Thoracic aorta (tissue), 2 donors: ENCODE measurements around the gene PRDM13. TPM values are rescaled to one million over a fixed set of nuclear protein-coding genes. Genes with fewer than 3 reads are reported as not detected.

ENCODE experiments used
- ATAC-seq: fragments of 150-250 bp; one replicate; pipeline ENCODE4 v1.8.0; 2017; ENCODE audit warnings: low read depth; ENCODE audit not compliant: insufficient number of reproducible peaks, low FRiP score
- DNase-seq: peaks from one replicate; pipeline ENCODE4 v3.0.0-alpha.2; 2020; ENCODE audit warnings: low spot score
- H3K27ac ChIP-seq, 2 donors: fragments of 200-600 bp; sonication (generic); 1 replicate in 1 of 2; 2 replicates in 1 of 2; pipeline ENCODE4 v1.5.1; 2016; ENCODE audit warnings: mild to moderate bottlenecking in 2 of 2, moderate library complexity in 2 of 2
- H3K27me3 ChIP-seq: fragments of 200-600 bp; sonication (generic); replicated peaks from 2 replicates; pipeline ENCODE4 v1.6.0; 2016; ENCODE audit warnings: mild to moderate bottlenecking; ENCODE audit not compliant: insufficient read depth
- H3K36me3 ChIP-seq: fragments of 200-600 bp; sonication (generic); one replicate; pipeline ENCODE4 v1.5.1; 2016
- H3K4me1 ChIP-seq, 2 donors: fragments of 200-600 bp; sonication (generic); 1 replicate in 1 of 2; 2 replicates in 1 of 2; pipeline versions ENCODE4 v1.5.1 to v1.6.0; 2016; ENCODE audit warnings: low read depth in 2 of 2, mild to moderate bottlenecking in 1 of 2; ENCODE audit not compliant: control insufficient read depth in 1 of 2
- H3K4me3 ChIP-seq: fragments of 200-600 bp; sonication (generic); 2 replicates; pipeline ENCODE4 v1.5.1; 2016; ENCODE audit warnings: mild to moderate bottlenecking
- H3K9me3 ChIP-seq: fragments of 200-600 bp; sonication (generic); 2 replicates; pipeline ENCODE4 v1.5.1; 2016
- total RNA-seq, 2 donors: library from RNA; depleted of rRNA; stranded (reverse); fragments of >200 nt; gene quantifications; one replicate each; pipeline versions ENCODE4 v1.1.0 to v1.2.3, GENCODE V29; 2016
- TF ChIP-seq, protein P1 (sequence below): fragments of 200-600 bp; sonication (generic); IDR thresholded peaks from one replicate; pipeline ENCODE4 v1.5.1; 2019; ENCODE audit warnings: antibody characterized with exemption

The PRDM13 gene
- total RNA-seq, 2 donors from 2014 or later: not detected

DNA sequence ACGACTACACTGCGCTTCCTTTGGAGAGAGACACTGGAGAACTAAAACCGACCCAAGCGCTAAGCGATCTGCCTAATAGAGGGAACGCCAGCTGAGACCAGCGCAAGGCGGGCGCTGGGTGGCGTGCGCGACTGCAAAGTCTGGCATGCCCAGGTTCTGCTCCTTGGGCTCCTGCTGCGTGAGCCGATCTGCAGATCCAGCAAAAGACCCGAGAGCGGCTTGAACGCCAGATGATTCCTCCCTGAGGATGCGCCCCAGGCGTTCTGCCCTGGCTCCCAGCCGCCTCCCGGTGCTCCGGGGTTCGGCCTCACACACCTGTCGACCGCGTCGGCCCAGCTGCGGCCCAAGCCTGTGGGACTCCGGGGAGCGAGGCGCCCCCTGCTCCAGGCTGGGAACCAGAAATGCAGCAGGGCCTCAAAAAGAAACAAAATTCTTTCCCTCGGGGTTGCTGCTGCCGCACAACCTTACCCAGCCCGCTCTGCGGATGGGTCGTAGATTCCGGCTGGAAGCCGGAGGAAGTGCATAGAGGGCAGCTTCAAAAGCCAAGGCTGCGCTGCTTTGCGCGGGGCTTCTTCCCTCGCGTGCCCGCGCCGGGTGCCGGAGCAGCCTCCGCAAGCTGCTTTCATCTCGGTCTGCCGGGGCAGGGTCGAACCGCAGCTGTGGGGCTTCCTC is 17.9 kb upstream of the PRDM13 start:
- DNase-seq (no peak), ATAC-seq (peak; percentile 74)
- Histone ChIP-seq H3K27ac (no peak overlapping the region), H3K9me3 (no peaks in the 10 kb centered on the region), H3K27me3 (peaks cover 21% of the 10 kb centered on the region), H3K36me3 (no peaks in the 10 kb centered on the region), H3K4me3 (peak overlapping the region; percentile 78), H3K4me1 (peaks cover 15 to 26% of the 10 kb centered on the region in 2 donors)
- TF ChIP-seq, protein P1, sequence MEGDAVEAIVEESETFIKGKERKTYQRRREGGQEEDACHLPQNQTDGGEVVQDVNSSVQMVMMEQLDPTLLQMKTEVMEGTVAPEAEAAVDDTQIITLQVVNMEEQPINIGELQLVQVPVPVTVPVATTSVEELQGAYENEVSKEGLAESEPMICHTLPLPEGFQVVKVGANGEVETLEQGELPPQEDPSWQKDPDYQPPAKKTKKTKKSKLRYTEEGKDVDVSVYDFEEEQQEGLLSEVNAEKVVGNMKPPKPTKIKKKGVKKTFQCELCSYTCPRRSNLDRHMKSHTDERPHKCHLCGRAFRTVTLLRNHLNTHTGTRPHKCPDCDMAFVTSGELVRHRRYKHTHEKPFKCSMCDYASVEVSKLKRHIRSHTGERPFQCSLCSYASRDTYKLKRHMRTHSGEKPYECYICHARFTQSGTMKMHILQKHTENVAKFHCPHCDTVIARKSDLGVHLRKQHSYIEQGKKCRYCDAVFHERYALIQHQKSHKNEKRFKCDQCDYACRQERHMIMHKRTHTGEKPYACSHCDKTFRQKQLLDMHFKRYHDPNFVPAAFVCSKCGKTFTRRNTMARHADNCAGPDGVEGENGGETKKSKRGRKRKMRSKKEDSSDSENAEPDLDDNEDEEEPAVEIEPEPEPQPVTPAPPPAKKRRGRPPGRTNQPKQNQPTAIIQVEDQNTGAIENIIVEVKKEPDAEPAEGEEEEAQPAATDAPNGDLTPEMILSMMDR: peak; percentile 41

DNA sequence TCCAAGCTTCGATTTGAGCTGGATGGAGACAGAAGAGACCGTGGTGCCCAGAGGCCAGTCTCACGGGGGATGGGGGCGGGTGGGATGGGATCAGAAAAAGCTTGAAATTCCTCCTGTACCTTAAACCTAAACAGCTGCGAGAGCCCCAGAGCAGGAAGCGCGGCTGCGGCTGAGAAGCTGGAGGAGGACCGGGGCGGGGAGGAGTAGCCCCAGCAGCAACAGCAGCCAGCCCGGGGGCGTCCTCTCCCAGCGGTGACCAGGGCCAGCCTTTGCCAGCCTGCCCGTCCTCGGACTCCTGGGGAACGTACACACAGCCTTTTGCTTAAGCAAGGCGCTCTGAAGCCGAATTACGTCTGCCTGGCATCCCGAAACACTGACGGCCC is 17.4 kb upstream of the PRDM13 start:
- Histone ChIP-seq H3K36me3 (no peaks in the 10 kb centered on the region), H3K4me3 (peak overlapping the region; percentile 78), H3K4me1 (peaks cover 15 to 26% of the 10 kb centered on the region in 2 donors), H3K9me3 (no peaks in the 10 kb centered on the region), H3K27me3 (peaks cover 21% of the 10 kb centered on the region), H3K27ac (no peak overlapping the region)
- TF ChIP-seq, protein P1: no peak
- ATAC-seq: no peak
- DNase-seq: no peak

DNA sequence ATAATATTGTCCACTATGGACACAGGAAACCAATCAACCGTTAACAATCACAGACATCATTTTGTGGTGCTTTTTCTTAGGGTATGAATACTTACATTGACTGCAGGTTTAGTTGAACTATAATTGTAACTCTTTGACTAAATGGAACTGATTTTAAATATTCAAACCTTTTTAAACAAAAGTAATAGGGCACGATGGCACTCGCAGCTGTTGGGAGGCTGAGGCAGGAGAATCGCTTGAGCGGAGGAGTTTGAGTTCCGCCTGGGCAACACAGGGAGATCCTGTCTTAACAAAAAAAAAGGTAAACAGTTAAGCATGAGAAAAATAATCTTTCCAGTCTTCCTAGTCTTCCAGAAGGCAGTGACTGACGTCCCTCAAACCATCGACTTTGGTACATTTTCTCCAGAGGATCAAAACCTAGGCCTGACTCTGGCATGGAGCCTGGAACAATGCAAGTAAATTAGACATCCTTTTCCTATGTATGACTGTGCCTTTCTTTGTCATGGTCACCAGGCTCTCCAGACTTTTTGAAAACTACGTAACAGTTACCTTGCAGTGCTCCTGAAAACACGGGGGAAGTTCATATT is 16.6 kb upstream of the PRDM13 start:
- ATAC-seq (no peak), DNase-seq (no peak)
- Histone ChIP-seq H3K9me3 (no peaks in the 10 kb centered on the region), H3K4me1 (peaks cover 15 to 26% of the 10 kb centered on the region in 2 donors), H3K27me3 (peaks cover 21% of the 10 kb centered on the region), H3K36me3 (no peaks in the 10 kb centered on the region), H3K4me3 (no peak overlapping the region), H3K27ac (no peak overlapping the region)
- TF ChIP-seq, protein P1: no peak

DNA sequence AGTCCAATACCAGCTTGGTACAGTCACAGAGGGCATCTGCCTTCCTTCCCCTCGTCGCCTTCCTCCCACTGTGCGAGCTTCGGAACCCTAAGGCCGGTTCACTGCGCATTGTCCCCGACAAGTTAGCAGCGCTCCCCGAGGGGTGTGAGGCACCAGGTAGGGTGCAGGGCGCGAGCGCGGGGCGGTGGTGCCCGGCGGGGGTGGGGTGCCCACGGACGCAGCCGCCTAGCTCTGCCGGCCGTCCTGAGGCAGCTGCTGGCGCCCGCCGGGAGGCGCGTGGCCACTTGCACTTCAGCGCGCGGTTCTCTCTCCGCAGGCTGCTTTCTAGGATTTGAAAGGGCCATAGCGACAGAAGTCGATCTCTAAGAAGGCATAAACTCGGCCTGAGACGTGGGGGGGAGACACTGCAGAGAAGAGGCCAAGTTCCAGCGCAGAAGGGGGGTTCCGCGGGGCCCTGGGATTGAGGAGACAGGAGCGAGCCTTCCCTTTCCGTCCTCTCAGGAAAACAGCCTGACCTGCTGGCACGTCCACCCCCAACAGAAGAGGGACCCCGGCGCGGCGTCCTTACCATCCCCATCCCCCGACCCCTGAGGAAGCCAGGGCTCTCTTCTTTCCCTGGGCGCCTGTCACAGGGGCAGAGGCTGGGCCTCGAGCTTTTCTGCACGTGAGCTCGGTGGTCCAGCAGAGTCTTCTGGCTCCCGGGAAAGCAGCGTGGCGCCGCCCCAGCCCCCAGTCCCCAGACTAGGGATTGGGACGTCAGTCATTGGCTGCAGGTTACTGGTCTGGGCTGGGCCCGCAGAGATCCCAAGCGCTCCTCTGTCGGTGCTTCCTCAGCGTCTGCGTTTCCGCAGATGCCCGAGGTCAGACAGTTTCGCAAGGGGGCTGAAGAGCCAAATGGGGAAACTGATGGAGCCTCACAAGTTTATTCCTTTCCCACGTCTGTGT is 15.6 kb upstream of the PRDM13 start:
- ATAC-seq (no peak), DNase-seq (no peak)
- H3K4me1 ChIP-seq: peaks cover 15 to 26% of the 10 kb centered on the region in 2 donors
- no peaks in the 10 kb centered on the region for H3K9me3 ChIP-seq
- peaks cover 21% of the 10 kb centered on the region for H3K27me3 ChIP-seq
- H3K36me3 ChIP-seq: no peaks in the 10 kb centered on the region
- TF ChIP-seq, protein P1: no peak
- peak overlapping the region; percentile 32 for H3K4me3 ChIP-seq
- H3K27ac ChIP-seq: peak overlapping the region in 1 of 2 donors; percentile 22
